Stimulated activated CD4-positive, alpha-beta T cell treated with anti-CD3 and anti-CD28 coated beads, Interleukin-2, amount 100 ng/mL, for 24 hours (primary cell): Measurements from ENCODE around the gene NRARP.
"Not testable (repeated sequence)": the region's sequence is repeated elsewhere in the genome, so short reads cannot be mapped to it uniquely, and the experiment has no call there.

Experiments used
- DNase-seq, 2 donors: peaks; one replicate each; pipeline ENCODE4 v3.0.0-alpha.2; 2020

The NRARP gene

GRCh38 chr9:137302118-137302448, at the start of gene NRARP:
NRARP (minus strand) TSS chr9:137302271; CDS start chr9:137301928, 343 bp downstream.
- DNase-seq: peak; percentile 91 to 93

GRCh38 chr9:137350696-137351584, 48.9 kb upstream of the NRARP start:
- DNase-seq: no peak

- no peak for DNase-seq
These were observed 47.5 kb upstream of the NRARP start for GRCh38 chr9:137349471-137350033.

- DNase-seq: no peak
These were observed 46.8 kb upstream of the NRARP start for GRCh38 chr9:137348769-137349470.

GRCh38 chr9:137347928-137348327, 45.9 kb upstream of the NRARP start:
- DNase-seq: no peak

GRCh38 chr9:137342482-137342881, 40.4 kb upstream of the NRARP start:
- DNase-seq: no peak

- DNase-seq: no peak
These were observed 39.2 kb upstream of the NRARP start for GRCh38 chr9:137341227-137341626.

- not testable (repeated sequence) for DNase-seq
These were observed 37.9 kb upstream of the NRARP start for GRCh38 chr9:137339908-137340462.

- DNase-seq: no peak
These were observed 37.2 kb upstream of the NRARP start for GRCh38 chr9:137339045-137339907.

- no peak for DNase-seq
These were observed 34.7 kb upstream of the NRARP start for GRCh38 chr9:137336735-137337134.

GRCh38 chr9:137333016-137333671, 31.1 kb upstream of the NRARP start:
- no peak for DNase-seq

- no peak for DNase-seq
These were observed 29.9 kb upstream of the NRARP start for GRCh38 chr9:137331929-137332328.

- DNase-seq: no peak
These were observed 28.6 kb upstream of the NRARP start for GRCh38 chr9:137330689-137331088.

- DNase-seq: not testable (repeated sequence)
These were observed 27.5 kb upstream of the NRARP start for GRCh38 chr9:137329590-137329989.

GRCh38 chr9:137327641-137328550, 25.8 kb upstream of the NRARP start:
- not testable (repeated sequence) for DNase-seq

GRCh38 chr9:137326445-137327065, 24.5 kb upstream of the NRARP start:
- no peak for DNase-seq

- no peak for DNase-seq
These were observed 23.7 kb upstream of the NRARP start for GRCh38 chr9:137325799-137326198.

- no peak for DNase-seq
These were observed 23.1 kb upstream of the NRARP start for GRCh38 chr9:137325124-137325523.

- DNase-seq: no peak
These were observed 21.7 kb upstream of the NRARP start for GRCh38 chr9:137323531-137324331.
